HG03196 (cell line): ENCODE measurements around the gene TSPAN3.

Experiments
- ATAC-seq: cut with Tn5 transposase; IDR thresholded peaks from one replicate; pipeline ENCODE4 v1.9.1; 2021; ENCODE audit not compliant: unreplicated experiment

The TSPAN3 gene

GRCh38 chr15:76991741-76992645, 78.9 kb downstream of the TSPAN3 start:
- no peak for ATAC-seq
